ENCODE measurements around the gene ZNF316. TPM values are rescaled to one million over a fixed set of nuclear protein-coding genes. Genes with fewer than 3 reads are reported as not detected.

ZNF316 gene
- total and polyA plus RNA-seq, 2 experiments from 2014 or later: 16.9 to 26.7 TPM

GRCh38 chr7:6652446-6653011, 15.4 kb downstream of the ZNF316 start:
- WGBS (ENCODE audit: low lambda C conversion rate, missing lambda C conversion rate): over 99% methylated on average over 45 of the region's 75 CpGs
- Histone ChIP-seq H3K4me2 (no peak overlapping the region), H3K27ac (no peak overlapping the region), H3K9me3 (ENCODE audit: low read depth) (no peaks in the 10 kb centered on the region), H3K4me1 (ENCODE audit: insufficient read depth) (no peaks in the 10 kb centered on the region), H4K20me1 (ENCODE audit: insufficient read depth, poor library complexity, severe bottlenecking) (no peaks in the 10 kb centered on the region), H3K79me2 (no peaks in the 10 kb centered on the region), H3K36me3 (replicated peaks; ENCODE audit: insufficient read depth, low read depth) (no peaks in the 10 kb centered on the region), H3K4me3 (no peak overlapping the region), H2AFZ (no peak overlapping the region), H3K9me2 (replicated peaks; ENCODE audit: insufficient read depth) (no peaks in the 10 kb centered on the region), H3K27me3 (no peaks in the 10 kb centered on the region)
- DNase-seq (ENCODE audit: low spot score): no peak
- TF ChIP-seq CTCF (IDR thresholded peaks at IDR 0.05; ENCODE audit: poor library complexity): no peak
- no peak for TF ChIP-seq EZH2phosphoT487 (IDR thresholded peaks at IDR 0.05; ENCODE audit: low read depth, severe bottlenecking, unreplicated experiment)
- TF ChIP-seq EZH2 (IDR thresholded peaks at IDR 0.05; ENCODE audit: borderline replicate concordance): no peak

- Histone ChIP-seq H2AFZ (no peak overlapping the region), H3K4me2 (no peak overlapping the region), H3K9me3 (ENCODE audit: low read depth) (no peaks in the 10 kb centered on the region), H3K9me2 (replicated peaks; ENCODE audit: insufficient read depth) (no peaks in the 10 kb centered on the region), H3K79me2 (no peaks in the 10 kb centered on the region), H3K4me1 (ENCODE audit: insufficient read depth) (no peaks in the 10 kb centered on the region), H3K27me3 (no peaks in the 10 kb centered on the region), H4K20me1 (ENCODE audit: insufficient read depth, poor library complexity, severe bottlenecking) (no peaks in the 10 kb centered on the region), H3K27ac (no peak overlapping the region), H3K4me3 (no peak overlapping the region), H3K36me3 (replicated peaks; ENCODE audit: insufficient read depth, low read depth) (no peaks in the 10 kb centered on the region)
- DNase-seq (ENCODE audit: low spot score): no peak
- WGBS (ENCODE audit: low lambda C conversion rate, missing lambda C conversion rate): 100% methylated on average over 27 of the region's 146 CpGs
- no peak for TF ChIP-seq EZH2phosphoT487 (IDR thresholded peaks at IDR 0.05; ENCODE audit: low read depth, severe bottlenecking, unreplicated experiment)
- TF ChIP-seq EZH2 (IDR thresholded peaks at IDR 0.05; ENCODE audit: borderline replicate concordance): no peak
Measured at GRCh38 chr7:6653071-6654003, 16.2 kb downstream of the ZNF316 start.

DNA sequence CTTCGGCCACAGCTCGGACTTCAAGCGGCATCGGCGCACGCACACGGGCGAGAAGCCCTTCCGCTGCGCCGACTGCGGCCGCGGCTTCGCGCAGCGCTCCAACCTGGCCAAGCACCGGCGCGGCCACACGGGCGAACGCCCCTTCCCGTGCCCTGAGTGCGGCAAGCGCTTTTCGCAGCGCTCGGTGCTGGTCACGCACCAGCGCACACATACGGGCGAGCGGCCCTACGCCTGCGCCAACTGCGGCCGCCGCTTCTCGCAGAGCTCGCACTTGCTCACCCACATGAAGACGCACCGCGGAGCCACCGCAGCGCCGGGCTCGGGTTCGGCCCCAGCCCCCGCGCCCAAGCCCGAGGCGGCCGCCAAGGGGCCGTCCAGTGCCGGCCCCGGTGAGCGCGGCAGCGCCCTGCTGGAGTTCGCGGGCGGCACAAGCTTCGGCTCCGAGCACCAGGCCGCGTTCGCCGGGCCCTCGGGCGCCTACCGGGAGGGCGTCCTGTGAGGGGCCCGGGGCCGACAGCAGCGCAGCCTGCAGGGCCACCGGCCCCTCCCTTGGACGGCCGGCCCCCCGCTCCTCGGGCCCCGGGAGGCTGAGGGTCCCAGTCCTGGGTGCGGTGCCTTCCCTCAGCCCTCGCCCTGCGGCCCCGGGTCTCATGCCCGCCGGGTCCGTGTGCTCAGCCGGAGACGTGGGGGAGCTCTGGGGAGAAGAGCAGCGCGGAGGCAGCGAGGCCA, 17.2 kb downstream of the ZNF316 start:
- H3K4me1 ChIP-seq (ENCODE audit: insufficient read depth): no peaks in the 10 kb centered on the region
- no peaks in the 10 kb centered on the region for H3K36me3 ChIP-seq (replicated peaks; ENCODE audit: insufficient read depth, low read depth)
- H4K20me1 ChIP-seq (ENCODE audit: insufficient read depth, poor library complexity, severe bottlenecking): no peaks in the 10 kb centered on the region
- H3K27me3 ChIP-seq: no peaks in the 10 kb centered on the region
- over 99% methylated on average over 69 of the region's 94 CpGs for WGBS (ENCODE audit: low lambda C conversion rate, missing lambda C conversion rate)
- H2AFZ ChIP-seq: no peak overlapping the region
- H3K27ac ChIP-seq: no peak overlapping the region
- H3K4me2 ChIP-seq: no peak overlapping the region
- H3K4me3 ChIP-seq: no peak overlapping the region
- no peak for DNase-seq (ENCODE audit: low spot score)
- H3K9me3 ChIP-seq (ENCODE audit: low read depth): no peaks in the 10 kb centered on the region
- H3K9me2 ChIP-seq (replicated peaks; ENCODE audit: insufficient read depth): no peaks in the 10 kb centered on the region
- TF ChIP-seq CTCF (IDR thresholded peaks at IDR 0.05; ENCODE audit: poor library complexity) (no peak), EZH2phosphoT487 (IDR thresholded peaks at IDR 0.05; ENCODE audit: low read depth, severe bottlenecking, unreplicated experiment) (no peak), EZH2 (IDR thresholded peaks at IDR 0.05; ENCODE audit: borderline replicate concordance) (no peak)
- H3K79me2 ChIP-seq: no peaks in the 10 kb centered on the region
